Neural progenitor cell (in vitro differentiated cells): ENCODE measurements around the gene ELP5. TPM values are rescaled to one million over a fixed set of nuclear protein-coding genes. Genes with fewer than 3 reads are reported as not detected.

Source experiments
- DNase-seq: peaks from one replicate; pipeline ENCODE4 v3.0.0-alpha.2; 2016; ENCODE audit warnings: low spot score
- H2AFZ ChIP-seq: fragments of 200-600 bp; sonication (generic); replicated peaks from 2 replicates; pipeline ENCODE4 v1.6.1; 2016; ENCODE audit warnings: antibody characterized with exemption
- H3F3A ChIP-seq: fragments of 200-600 bp; sonication (generic); 2 replicates; pipeline ENCODE4 v1.6.1; 2016; ENCODE audit warnings: antibody characterized with exemption, low read depth
- H3K27ac ChIP-seq: fragments of 200-600 bp; sonication (generic); 2 replicates; pipeline ENCODE4 v1.5.1; 2016; ENCODE audit warnings: mild to moderate bottlenecking
- H3K27me3 ChIP-seq: fragments of 200-600 bp; sonication (generic); 2 replicates; pipeline ENCODE4 v1.6.1; 2016; ENCODE audit warnings: mild to moderate bottlenecking, moderate library complexity
- H3K36me3 ChIP-seq: fragments of 200-600 bp; sonication (generic); 2 replicates; pipeline ENCODE4 v1.5.1; 2016
- H3K4me1 ChIP-seq: fragments of 200-600 bp; sonication (generic); 2 replicates; pipeline ENCODE4 v1.6.1; 2016; ENCODE audit warnings: mixed run types
- H3K4me2 ChIP-seq: fragments of 200-600 bp; sonication (generic); 2 replicates; pipeline ENCODE4 v1.6.1; 2016
- H3K4me3 ChIP-seq: fragments of 200-600 bp; sonication (generic); 2 replicates; pipeline ENCODE4 v1.5.1; 2016
- H3K79me2 ChIP-seq: fragments of 200-600 bp; sonication (generic); 2 replicates; pipeline ENCODE4 v1.6.1; 2016; ENCODE audit warnings: low read depth
- H3K9ac ChIP-seq: fragments of 200-600 bp; sonication (generic); 2 replicates; pipeline ENCODE4 v1.6.1; 2016
- H3K9me3 ChIP-seq: fragments of 200-600 bp; sonication (generic); 2 replicates; pipeline ENCODE4 v1.5.1; 2016; ENCODE audit warnings: low read depth
- H4K20me1 ChIP-seq: fragments of 200-600 bp; sonication (generic); 2 replicates; pipeline ENCODE4 v1.6.1; 2016; ENCODE audit warnings: low read depth
- H3K27ac Mint-ChIP-seq: 3 replicates; pipeline ENCODE4 v1.8.0; 2021; ENCODE audit warnings: mixed read lengths
- H3K27me3 Mint-ChIP-seq: 2 replicates; pipeline ENCODE4 v1.8.0; 2022; ENCODE audit warnings: low read depth, mild to moderate bottlenecking, inconsistent platforms, moderate library complexity, mixed read lengths; ENCODE audit not compliant: insufficient read depth
- H3K36me3 Mint-ChIP-seq: 3 replicates; pipeline ENCODE4 v1.8.0; 2021; ENCODE audit warnings: mixed read lengths
- H3K4me1 Mint-ChIP-seq: 3 replicates; pipeline ENCODE4 v1.8.0; 2021; ENCODE audit warnings: mixed read lengths
- H3K4me3 Mint-ChIP-seq: 3 replicates; pipeline ENCODE4 v1.8.0; 2021; ENCODE audit warnings: mild to moderate bottlenecking, moderate library complexity, mixed read lengths
- H3K9me3 Mint-ChIP-seq: 3 replicates; pipeline ENCODE4 v1.8.0; 2020; ENCODE audit warnings: mixed read lengths
- EZH2 ChIP-seq: fragments of 200-600 bp; sonication (generic); IDR thresholded peaks from 2 replicates; pipeline ENCODE4 v1.6.1; 2017; ENCODE audit warnings: antibody characterized with exemption, mild to moderate bottlenecking, moderate library complexity
- EZH2phosphoT487 ChIP-seq: fragments of 200-600 bp; sonication (generic); IDR thresholded peaks from 2 replicates; pipeline ENCODE4 v1.6.1; 2017; ENCODE audit warnings: antibody characterized with exemption
- total RNA-seq: library from RNA; depleted of rRNA; stranded (reverse); fragments of >200 nt; gene quantifications from 2 replicates; pipeline ENCODE4 v1.2.3, GENCODE V29; 2015; ENCODE audit warnings: low replicate concordance
- TF ChIP-seq, protein P1 (sequence below): fragments of 200-600 bp; sonication (generic); IDR thresholded peaks from 2 replicates; pipeline ENCODE4 v1.5.1; 2017; ENCODE audit warnings: antibody characterized with exemption, mild to moderate bottlenecking

The ELP5 gene
- total RNA-seq, 1 donor from 2014 or later: 17.5 TPM

DNA sequence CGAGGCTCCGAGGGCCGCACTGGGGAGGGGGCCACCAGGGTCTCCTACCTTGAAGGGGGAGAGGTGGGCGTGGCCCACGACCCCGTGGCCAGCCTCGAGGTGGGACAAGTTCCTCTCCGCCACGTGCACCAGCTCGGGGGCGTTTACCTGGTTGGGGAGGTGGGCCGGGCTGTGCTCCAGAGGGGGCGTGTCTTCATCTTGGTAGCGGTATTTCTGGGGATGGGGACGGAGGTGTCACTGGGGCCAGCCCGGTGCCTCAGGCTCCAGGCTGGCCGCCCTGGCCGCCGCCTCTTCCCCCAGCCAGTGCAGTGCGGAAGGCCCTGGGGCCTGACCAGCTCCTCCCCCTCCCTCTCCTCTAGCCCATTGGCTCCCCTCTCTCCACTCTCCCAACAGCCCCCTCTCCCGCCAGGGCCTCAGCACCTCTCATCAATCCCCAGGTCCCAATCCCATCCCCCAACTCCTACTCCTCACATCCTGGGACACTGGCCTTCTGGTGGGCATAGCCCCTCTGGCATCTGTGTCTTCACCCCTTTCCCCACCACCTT, 43.9 kb upstream of the ELP5 start:
- H4K20me1 ChIP-seq: peaks cover 29% of the 10 kb centered on the region
- H3K4me2 ChIP-seq: peak overlapping the region; percentile 72

DNA sequence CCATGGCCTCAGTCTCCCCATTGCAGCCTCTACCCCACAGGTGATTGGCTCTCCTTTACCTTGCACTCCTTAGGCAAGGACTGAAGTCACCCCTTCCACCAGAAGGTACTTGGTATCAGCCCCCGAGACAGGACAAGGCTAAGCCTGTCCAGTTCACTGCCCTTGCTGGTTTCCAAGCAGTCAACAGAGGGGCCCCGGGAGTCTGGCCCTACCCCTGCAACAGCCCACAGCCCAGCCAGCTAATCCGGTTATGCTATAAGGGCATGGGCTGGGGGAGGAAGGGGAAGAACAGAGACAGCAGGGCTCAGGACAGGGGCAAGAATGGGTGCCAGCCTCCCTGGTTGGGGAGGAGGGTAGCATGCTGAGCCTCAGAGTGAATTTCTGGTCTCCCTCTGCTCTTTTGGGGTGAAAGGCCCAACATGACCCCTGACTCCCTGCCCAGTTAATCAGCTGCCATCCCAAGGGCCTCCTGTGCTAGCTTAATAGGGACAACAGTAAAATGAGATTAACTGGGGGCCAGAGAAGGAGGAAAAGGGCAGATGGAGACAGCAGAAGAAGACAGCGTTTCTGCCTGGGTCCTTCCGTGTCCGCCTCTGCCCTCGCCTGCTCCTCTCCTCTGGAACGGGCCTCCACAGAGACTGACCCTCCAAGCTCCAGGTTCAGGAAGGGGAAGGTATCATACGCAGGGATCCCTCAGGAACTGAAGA, 43.1 kb upstream of the ELP5 start:
- peaks cover 9% of the 10 kb centered on the region for H3K27me3 Mint-ChIP-seq
- TF ChIP-seq EZH2phosphoT487: no peak
- TF ChIP-seq, protein P1, sequence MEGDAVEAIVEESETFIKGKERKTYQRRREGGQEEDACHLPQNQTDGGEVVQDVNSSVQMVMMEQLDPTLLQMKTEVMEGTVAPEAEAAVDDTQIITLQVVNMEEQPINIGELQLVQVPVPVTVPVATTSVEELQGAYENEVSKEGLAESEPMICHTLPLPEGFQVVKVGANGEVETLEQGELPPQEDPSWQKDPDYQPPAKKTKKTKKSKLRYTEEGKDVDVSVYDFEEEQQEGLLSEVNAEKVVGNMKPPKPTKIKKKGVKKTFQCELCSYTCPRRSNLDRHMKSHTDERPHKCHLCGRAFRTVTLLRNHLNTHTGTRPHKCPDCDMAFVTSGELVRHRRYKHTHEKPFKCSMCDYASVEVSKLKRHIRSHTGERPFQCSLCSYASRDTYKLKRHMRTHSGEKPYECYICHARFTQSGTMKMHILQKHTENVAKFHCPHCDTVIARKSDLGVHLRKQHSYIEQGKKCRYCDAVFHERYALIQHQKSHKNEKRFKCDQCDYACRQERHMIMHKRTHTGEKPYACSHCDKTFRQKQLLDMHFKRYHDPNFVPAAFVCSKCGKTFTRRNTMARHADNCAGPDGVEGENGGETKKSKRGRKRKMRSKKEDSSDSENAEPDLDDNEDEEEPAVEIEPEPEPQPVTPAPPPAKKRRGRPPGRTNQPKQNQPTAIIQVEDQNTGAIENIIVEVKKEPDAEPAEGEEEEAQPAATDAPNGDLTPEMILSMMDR: no peak
- H3F3A ChIP-seq: peaks cover 59% of the 10 kb centered on the region
- H3K9ac ChIP-seq: no peak overlapping the region
- H3K36me3 ChIP-seq: no peaks in the 10 kb centered on the region
- peaks cover 83% of the 10 kb centered on the region for H3K4me1 Mint-ChIP-seq
- peaks cover 60% of the 10 kb centered on the region for H3K4me1 ChIP-seq
- H3K27me3 ChIP-seq: no peaks in the 10 kb centered on the region
- peak overlapping the region; percentile 72 for H3K4me2 ChIP-seq
- peak overlapping the region; percentile 17 for H3K27ac ChIP-seq
- H3K79me2 ChIP-seq: peaks cover 84% of the 10 kb centered on the region
- H3K9me3 ChIP-seq: no peaks in the 10 kb centered on the region
- peaks cover 10% of the 10 kb centered on the region for H3K36me3 Mint-ChIP-seq
- H3K4me3 Mint-ChIP-seq: peak overlapping the region; percentile 81
- peak; percentile 57 for DNase-seq
- H4K20me1 ChIP-seq: peaks cover 29% of the 10 kb centered on the region
- H3K9me3 Mint-ChIP-seq: no peaks in the 10 kb centered on the region
- peak overlapping the region; percentile 98 for H3K27ac Mint-ChIP-seq
- H3K4me3 ChIP-seq: peak overlapping the region; percentile 30
- no peak overlapping the region for H2AFZ ChIP-seq

More for the DNA sequence above, 43.9 kb upstream of the ELP5 start:
- H3K4me1 ChIP-seq: peaks cover 54% of the 10 kb centered on the region
- peak overlapping the region; percentile 98 for H3K27ac Mint-ChIP-seq
- H3F3A ChIP-seq: peaks cover 52% of the 10 kb centered on the region
- no peaks in the 10 kb centered on the region for H3K36me3 ChIP-seq
- DNase-seq: peak; percentile 73
- peaks cover 9% of the 10 kb centered on the region for H3K36me3 Mint-ChIP-seq
- H3K9me3 Mint-ChIP-seq: no peaks in the 10 kb centered on the region
- peaks cover 79% of the 10 kb centered on the region for H3K4me1 Mint-ChIP-seq
- peak overlapping the region; percentile 30 for H3K4me3 ChIP-seq
- no peak overlapping the region for H2AFZ ChIP-seq
- H3K27ac ChIP-seq: no peak overlapping the region
- no peaks in the 10 kb centered on the region for H3K9me3 ChIP-seq
- no peak overlapping the region for H3K9ac ChIP-seq
- no peaks in the 10 kb centered on the region for H3K27me3 ChIP-seq
- peaks cover 78% of the 10 kb centered on the region for H3K79me2 ChIP-seq
- TF ChIP-seq EZH2 (no peak), EZH2phosphoT487 (no peak)
- TF ChIP-seq, protein P1: no peak
- peak overlapping the region; percentile 81 for H3K4me3 Mint-ChIP-seq
- peaks cover 4% of the 10 kb centered on the region for H3K27me3 Mint-ChIP-seq

DNA sequence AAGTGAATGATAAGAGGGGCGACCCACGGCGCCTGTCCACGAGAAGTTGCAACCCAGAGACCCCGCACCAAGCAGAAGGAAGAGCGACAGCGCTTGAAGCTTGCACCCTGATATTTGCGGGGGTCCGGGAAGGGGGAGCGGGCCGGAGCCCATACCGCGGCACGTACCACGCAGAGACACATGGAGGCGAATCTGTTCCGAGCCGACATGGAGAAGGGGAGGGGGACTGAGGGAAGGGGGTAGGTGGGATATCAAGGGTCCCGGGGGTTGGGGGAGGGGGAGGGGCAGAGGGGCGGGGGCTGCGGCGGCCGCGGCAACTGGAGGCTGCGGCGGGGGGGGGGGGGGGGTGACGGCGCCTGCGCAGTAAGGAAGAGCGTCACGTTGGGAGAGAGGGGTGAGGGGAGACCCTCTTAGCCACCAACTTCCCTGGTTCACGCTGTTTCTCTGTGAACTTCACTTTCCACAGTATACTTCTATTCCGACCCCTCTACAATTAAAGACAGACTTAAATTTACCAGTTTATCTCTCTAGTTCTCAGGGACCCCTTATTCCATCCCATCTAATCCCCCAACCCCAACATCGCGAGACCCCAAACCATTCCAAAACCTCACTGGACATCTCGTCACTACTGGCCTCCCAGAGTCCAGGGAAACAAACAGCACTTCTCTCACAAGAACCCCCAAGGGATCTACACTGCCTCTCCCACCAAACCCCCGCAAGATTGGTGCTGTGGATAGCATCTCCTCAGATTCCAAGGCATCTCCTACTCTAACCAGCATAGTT, 40.3 kb upstream of the ELP5 start:
- peak; percentile 52 for DNase-seq
- Histone ChIP-seq H3K9ac (peak overlapping the region; percentile 15), H3K4me3 (peak overlapping the region; percentile 33), H3K27me3 (no peaks in the 10 kb centered on the region), H4K20me1 (peaks cover 20% of the 10 kb centered on the region), H3K4me2 (peak overlapping the region; percentile 77), H3K4me1 (peaks cover 62% of the 10 kb centered on the region), H3K9me3 (no peaks in the 10 kb centered on the region), H3K27ac (no peak overlapping the region), H3K36me3 (no peaks in the 10 kb centered on the region), H3F3A (peaks cover 66% of the 10 kb centered on the region), H2AFZ (no peak overlapping the region), H3K79me2 (peaks cover 78% of the 10 kb centered on the region)
- peak overlapping the region; percentile 78 for H3K4me3 Mint-ChIP-seq
- H3K36me3 Mint-ChIP-seq: peaks cover 7% of the 10 kb centered on the region
- peak overlapping the region; percentile 80 for H3K27ac Mint-ChIP-seq
- peaks cover 75% of the 10 kb centered on the region for H3K4me1 Mint-ChIP-seq
- no peaks in the 10 kb centered on the region for H3K9me3 Mint-ChIP-seq
- TF ChIP-seq EZH2phosphoT487 (no peak), EZH2 (no peak)
- TF ChIP-seq, protein P1: no peak
- peaks cover 12% of the 10 kb centered on the region for H3K27me3 Mint-ChIP-seq
